DND-41 (cell line): Measurements from ENCODE around the gene TP63.

Experiments
- EZH2 ChIP-seq: IDR thresholded peaks from 3 replicates; pipeline ENCODE4 v1.6.1; 2012; ENCODE audit warnings: borderline replicate concordance, low read depth, mild to moderate bottlenecking, moderate library complexity, low read length, inconsistent platforms; ENCODE audit not compliant: severe bottlenecking
- TF ChIP-seq, protein P1 (sequence below): IDR thresholded peaks from 2 replicates; pipeline ENCODE4 v1.5.1; 2012; ENCODE audit warnings: borderline replicate concordance, low read length, moderate library complexity, mild to moderate bottlenecking; ENCODE audit not compliant: poor library complexity, severe bottlenecking; ENCODE audit errors: extremely low read depth

DNA sequence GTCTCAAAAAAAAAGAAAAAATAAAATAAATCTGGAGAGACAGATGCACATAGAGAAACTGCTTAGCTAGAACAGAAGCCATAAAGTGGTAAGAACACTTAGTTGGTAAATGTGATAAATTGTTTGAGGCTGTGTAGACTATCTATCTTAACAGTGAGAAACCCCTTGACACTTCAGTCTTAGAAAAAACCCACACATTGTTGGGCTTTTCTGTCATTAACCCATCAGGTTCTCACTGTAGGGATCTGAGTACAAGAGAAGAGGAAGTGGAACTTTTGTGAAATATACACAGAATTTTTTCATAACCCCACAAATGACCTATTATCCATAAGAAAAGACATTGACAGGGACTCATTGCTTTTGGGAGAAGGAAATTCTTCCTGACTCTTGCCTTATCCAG is 24.4 kb downstream of the TP63 start:
- TF ChIP-seq, protein P1, sequence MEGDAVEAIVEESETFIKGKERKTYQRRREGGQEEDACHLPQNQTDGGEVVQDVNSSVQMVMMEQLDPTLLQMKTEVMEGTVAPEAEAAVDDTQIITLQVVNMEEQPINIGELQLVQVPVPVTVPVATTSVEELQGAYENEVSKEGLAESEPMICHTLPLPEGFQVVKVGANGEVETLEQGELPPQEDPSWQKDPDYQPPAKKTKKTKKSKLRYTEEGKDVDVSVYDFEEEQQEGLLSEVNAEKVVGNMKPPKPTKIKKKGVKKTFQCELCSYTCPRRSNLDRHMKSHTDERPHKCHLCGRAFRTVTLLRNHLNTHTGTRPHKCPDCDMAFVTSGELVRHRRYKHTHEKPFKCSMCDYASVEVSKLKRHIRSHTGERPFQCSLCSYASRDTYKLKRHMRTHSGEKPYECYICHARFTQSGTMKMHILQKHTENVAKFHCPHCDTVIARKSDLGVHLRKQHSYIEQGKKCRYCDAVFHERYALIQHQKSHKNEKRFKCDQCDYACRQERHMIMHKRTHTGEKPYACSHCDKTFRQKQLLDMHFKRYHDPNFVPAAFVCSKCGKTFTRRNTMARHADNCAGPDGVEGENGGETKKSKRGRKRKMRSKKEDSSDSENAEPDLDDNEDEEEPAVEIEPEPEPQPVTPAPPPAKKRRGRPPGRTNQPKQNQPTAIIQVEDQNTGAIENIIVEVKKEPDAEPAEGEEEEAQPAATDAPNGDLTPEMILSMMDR, result no peak
- TF ChIP-seq EZH2, result no peak
